ENCODE measurements around the gene SPTBN4.

SPTBN4 gene

GRCh38 chr19:40616941-40617340 lies 150.1 kb downstream of the SPTBN4 start:
- peaks cover 12% of the 10 kb centered on the region for H4K20me1 ChIP-seq (ENCODE audit: insufficient read depth, low read length, poor library complexity, severe bottlenecking)

GRCh38 chr19:40617961-40618360 lies 151.2 kb downstream of the SPTBN4 start:
- no peak overlapping the region for H3K9ac ChIP-seq (ENCODE audit: low read depth, low read length, poor library complexity, severe bottlenecking)
- H3K36me3 ChIP-seq (ENCODE audit: insufficient read depth, low read length): peaks cover 8% of the 10 kb centered on the region; the same call in 1 of the 2 replicates
- H3K9me3 ChIP-seq (ENCODE audit: insufficient read depth, low read depth, low read length): no peaks in the 10 kb centered on the region
- H3K79me2 ChIP-seq (ENCODE audit: insufficient read depth, low read length): no peaks in the 10 kb centered on the region
- H4K20me1 ChIP-seq (ENCODE audit: insufficient read depth, low read length, poor library complexity, severe bottlenecking): peaks cover 12% of the 10 kb centered on the region
- no peaks in the 10 kb centered on the region for H3K27me3 ChIP-seq (ENCODE audit: insufficient read depth, low read length, poor library complexity, severe bottlenecking)
- no peaks in the 10 kb centered on the region for H3K9me2 ChIP-seq (replicated peaks; ENCODE audit: low read depth, low read length)
- H3F3A ChIP-seq (ENCODE audit: low read depth): no peaks in the 10 kb centered on the region
- no peak overlapping the region for H3K4me2 ChIP-seq (ENCODE audit: low read depth, low read length, poor library complexity, severe bottlenecking)
- peaks cover 12% of the 10 kb centered on the region for H3K4me1 ChIP-seq (ENCODE audit: insufficient read depth, low read length, poor library complexity, severe bottlenecking)
- H3K4me3 ChIP-seq (ENCODE audit: low read length, poor library complexity, severe bottlenecking): no peak overlapping the region
- TF ChIP-seq CTCF (conservative IDR thresholded peaks at IDR 0.05; ENCODE audit: low read length) (no peak), EZH2phosphoT487 (IDR thresholded peaks at IDR 0.05; ENCODE audit: borderline replicate concordance) (no peak)
- H2AFZ ChIP-seq (ENCODE audit: low read length): no peak overlapping the region

More at GRCh38 chr19:40616941-40617340, 150.1 kb downstream of the SPTBN4 start:
- Histone ChIP-seq H2AFZ (ENCODE audit: low read length) (no peak overlapping the region), H3K36me3 (ENCODE audit: insufficient read depth, low read length) (peaks cover 8% of the 10 kb centered on the region; the same call in 1 of the 2 replicates), H3K9ac (ENCODE audit: low read depth, low read length, poor library complexity, severe bottlenecking) (no peak overlapping the region), H3F3A (ENCODE audit: low read depth) (no peaks in the 10 kb centered on the region), H3K79me2 (ENCODE audit: insufficient read depth, low read length) (no peaks in the 10 kb centered on the region), H3K4me1 (ENCODE audit: insufficient read depth, low read length, poor library complexity, severe bottlenecking) (peaks cover 12% of the 10 kb centered on the region), H3K9me2 (replicated peaks; ENCODE audit: low read depth, low read length) (no peaks in the 10 kb centered on the region), H3K4me2 (ENCODE audit: low read depth, low read length, poor library complexity, severe bottlenecking) (no peak overlapping the region), H3K9me3 (ENCODE audit: insufficient read depth, low read depth, low read length) (no peaks in the 10 kb centered on the region), H3K4me3 (ENCODE audit: low read length, poor library complexity, severe bottlenecking) (no peak overlapping the region), H3K27me3 (ENCODE audit: insufficient read depth, low read length, poor library complexity, severe bottlenecking) (no peaks in the 10 kb centered on the region)
- TF ChIP-seq EZH2phosphoT487 (IDR thresholded peaks at IDR 0.05; ENCODE audit: borderline replicate concordance): no peak

GRCh38 chr19:40619333-40620160 lies 152.7 kb downstream of the SPTBN4 start:
- no peaks in the 10 kb centered on the region for H3K27me3 ChIP-seq (ENCODE audit: insufficient read depth, low read length, poor library complexity, severe bottlenecking)
- H3K4me2 ChIP-seq (ENCODE audit: low read depth, low read length, poor library complexity, severe bottlenecking): no peak overlapping the region
- H3K36me3 ChIP-seq (ENCODE audit: insufficient read depth, low read length): peaks cover 8% of the 10 kb centered on the region; the same call in 1 of the 2 replicates
- peaks cover 7% of the 10 kb centered on the region for H3K4me1 ChIP-seq (ENCODE audit: insufficient read depth, low read length, poor library complexity, severe bottlenecking)
- no peaks in the 10 kb centered on the region for H3K79me2 ChIP-seq (ENCODE audit: insufficient read depth, low read length)
- no peak for TF ChIP-seq CTCF (conservative IDR thresholded peaks at IDR 0.05; ENCODE audit: low read length)
- no peak for TF ChIP-seq EZH2phosphoT487 (IDR thresholded peaks at IDR 0.05; ENCODE audit: borderline replicate concordance)
- no peaks in the 10 kb centered on the region for H3F3A ChIP-seq (ENCODE audit: low read depth)
- H3K9ac ChIP-seq (ENCODE audit: low read depth, low read length, poor library complexity, severe bottlenecking): no peak overlapping the region
- no peak overlapping the region for H3K4me3 ChIP-seq (ENCODE audit: low read length, poor library complexity, severe bottlenecking)
- no peak overlapping the region for H2AFZ ChIP-seq (ENCODE audit: low read length)
- peaks cover 7% of the 10 kb centered on the region for H4K20me1 ChIP-seq (ENCODE audit: insufficient read depth, low read length, poor library complexity, severe bottlenecking)
- no peaks in the 10 kb centered on the region for H3K9me2 ChIP-seq (replicated peaks; ENCODE audit: low read depth, low read length)
- H3K9me3 ChIP-seq (ENCODE audit: insufficient read depth, low read depth, low read length): no peaks in the 10 kb centered on the region

All from Loucy (cell line).